A673 (cell line): ENCODE measurements around the gene BAAT. TPM values are rescaled to one million over a fixed set of nuclear protein-coding genes. Genes with fewer than 3 reads are reported as not detected.

Source experiments
- BruUV-seq: library from RNA; stranded (reverse); fragments of 400-500 nt; replicated peaks from 2 replicates; lab custom pipeline; 2021; lab: Mats Ljungman, UMichigan
- CTCF ChIA-PET: fragments of 300-600 bp; sonication (Branson Sonifier 250); formaldehyde crosslinking; loops from one replicate; lab custom pipeline; 2022; ENCODE audit warnings: antibody characterized with exemption; lab: Charles Lee
- POLR2A ChIA-PET: fragments of 300-600 bp; sonication (Branson Sonifier 250); formaldehyde crosslinking; loops from one replicate; lab custom pipeline; 2022; ENCODE audit warnings: antibody characterized with exemption; ENCODE audit not compliant: low non-redundant PET; lab: Charles Lee
- DNase-seq: peaks from one replicate; pipeline ENCODE4 v3.0.0-alpha.2; 2015; ENCODE audit warnings: low spot score
- H3K27ac ChIP-seq: fragments of 200-600 bp; sonication (generic); 2 replicates; pipeline ENCODE4 v1.5.1; 2016; ENCODE audit warnings: mixed run types, low read depth, mild to moderate bottlenecking, mixed read lengths, antibody characterized with exemption, low read length; ENCODE audit not compliant: poor library complexity, severe bottlenecking
- H3K27me3 ChIP-seq: fragments of 200-600 bp; sonication (generic); replicated peaks from 2 replicates; pipeline ENCODE4 v1.6.1; 2017; ENCODE audit warnings: mixed run types, low read depth, mild to moderate bottlenecking, mixed read lengths, antibody characterized with exemption, low read length; ENCODE audit not compliant: insufficient read depth, poor library complexity
- H3K36me3 ChIP-seq: fragments of 200-600 bp; sonication (generic); 2 replicates; pipeline ENCODE4 v1.6.1; 2016; ENCODE audit warnings: mixed run types, mild to moderate bottlenecking, mixed read lengths, antibody characterized with exemption, low read length; ENCODE audit not compliant: insufficient read depth, poor library complexity, severe bottlenecking
- H3K4me1 ChIP-seq: fragments of 200-600 bp; sonication (generic); 2 replicates; pipeline ENCODE4 v1.6.1; 2017; ENCODE audit warnings: mixed run types, mild to moderate bottlenecking, mixed read lengths, antibody characterized with exemption, low read length; ENCODE audit not compliant: insufficient read depth, poor library complexity, severe bottlenecking
- H3K4me3 ChIP-seq: fragments of 200-600 bp; sonication (generic); 2 replicates; pipeline ENCODE4 v1.5.1; 2016; ENCODE audit warnings: low read depth, mixed run types, mild to moderate bottlenecking, mixed read lengths, low read length; ENCODE audit not compliant: poor library complexity, severe bottlenecking
- H3K9me3 ChIP-seq: fragments of 200-600 bp; sonication (generic); 2 replicates; pipeline ENCODE4 v1.6.1; 2016; ENCODE audit warnings: mixed run types, low read depth, mild to moderate bottlenecking, mixed read lengths, antibody characterized with exemption, low read length; ENCODE audit not compliant: poor library complexity, severe bottlenecking
- EZH2 ChIP-seq: fragments of 200-600 bp; sonication (generic); IDR thresholded peaks from 2 replicates; pipeline ENCODE4 v1.6.1; 2017; ENCODE audit warnings: borderline replicate concordance, low read depth, mild to moderate bottlenecking, mixed read lengths, antibody characterized with exemption, low read length; ENCODE audit not compliant: poor library complexity, severe bottlenecking
- intact Hi-C: fragments of 100-400 bp; cut with micrococcal nuclease; formaldehyde crosslinking; loops from one replicate; pipeline ENCODE4 v1.10.0; 2022; ENCODE audit not compliant: unreplicated experiment
- total RNA-seq: library from RNA; stranded (reverse); gene quantifications from 2 replicates; pipeline ENCODE4 v1.2.3, GENCODE V29; 2021
- TF ChIP-seq, protein P1 (sequence below): fragments of 300-800, 200-600 bp; sonication (generic); conservative IDR thresholded peaks from 2 replicates; pipeline ENCODE4 v1.5.1; 2017; ENCODE audit warnings: low read depth, mild to moderate bottlenecking, antibody characterized with exemption, low read length, moderate library complexity, mixed read lengths

BAAT gene
- total RNA-seq, 1 experiment from 2014 or later = 0.17 TPM

DNA sequence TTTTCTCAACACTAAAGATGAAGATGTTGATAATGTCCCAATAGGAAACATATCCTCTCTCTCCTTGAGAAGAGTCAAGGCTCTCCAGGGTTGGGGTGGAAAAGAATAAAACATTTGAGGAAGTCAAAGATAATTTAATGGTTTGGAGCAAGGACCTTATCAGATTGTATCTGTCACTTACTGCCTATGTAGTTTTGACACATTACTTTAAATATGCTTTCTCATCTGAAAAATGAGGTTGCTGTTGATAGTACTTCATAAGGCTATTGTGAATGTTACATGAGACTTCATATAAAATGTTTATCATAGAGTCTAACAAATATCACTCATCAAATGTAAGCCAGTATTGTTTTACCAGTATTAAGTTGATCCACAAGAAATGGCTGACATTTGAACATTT lies 48.7 kb downstream of the BAAT start:
- CTCF ChIA-PET = no interaction called here
- intact Hi-C loops = no loop called here

DNA sequence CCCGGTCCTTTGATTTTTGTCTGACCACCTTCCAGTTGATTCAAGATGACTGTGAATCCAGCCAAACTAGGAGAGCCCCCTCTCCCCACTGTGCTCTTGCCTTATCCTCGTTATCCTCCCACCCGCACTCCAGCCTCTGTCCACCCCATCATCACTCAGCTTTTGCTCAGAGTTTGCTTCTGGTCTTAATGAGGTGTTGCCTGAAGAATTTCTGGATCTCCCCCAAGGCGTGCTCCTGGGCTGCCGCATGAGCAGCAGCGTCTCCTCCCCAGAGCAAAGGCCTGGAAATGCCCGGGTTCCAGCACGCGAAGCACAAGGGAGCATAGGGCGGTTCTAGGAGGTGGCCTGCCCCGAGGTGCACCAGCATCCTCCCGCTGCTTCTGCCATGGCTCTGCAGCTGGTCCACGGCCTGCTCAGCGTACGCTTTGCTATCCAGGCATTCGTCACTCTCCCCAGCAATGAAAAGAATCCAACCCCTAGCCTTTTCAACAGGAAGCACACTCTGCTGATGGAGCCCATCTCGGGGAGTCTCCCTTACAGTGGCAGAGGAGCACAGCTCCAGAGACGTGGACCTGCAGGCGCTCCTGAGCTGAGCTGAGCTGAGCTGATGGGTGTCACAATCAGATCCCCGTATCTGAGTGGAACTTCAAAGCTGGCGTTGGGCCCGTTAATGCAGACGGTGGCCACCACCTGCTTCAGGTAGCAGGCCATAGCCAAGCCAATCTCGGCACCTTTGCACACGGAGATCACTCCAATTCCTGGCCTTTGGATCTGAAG lies 50.7 kb downstream of the BAAT start:
- Histone ChIP-seq H3K4me3 (no peak overlapping the region), H3K27ac (no peak overlapping the region), H3K27me3 (peaks cover 24% of the 10 kb centered on the region), H3K36me3 (no peaks in the 10 kb centered on the region), H3K9me3 (no peaks in the 10 kb centered on the region), H3K4me1 (no peaks in the 10 kb centered on the region)
- intact Hi-C loops = no loop called here
- TF ChIP-seq, protein P1, sequence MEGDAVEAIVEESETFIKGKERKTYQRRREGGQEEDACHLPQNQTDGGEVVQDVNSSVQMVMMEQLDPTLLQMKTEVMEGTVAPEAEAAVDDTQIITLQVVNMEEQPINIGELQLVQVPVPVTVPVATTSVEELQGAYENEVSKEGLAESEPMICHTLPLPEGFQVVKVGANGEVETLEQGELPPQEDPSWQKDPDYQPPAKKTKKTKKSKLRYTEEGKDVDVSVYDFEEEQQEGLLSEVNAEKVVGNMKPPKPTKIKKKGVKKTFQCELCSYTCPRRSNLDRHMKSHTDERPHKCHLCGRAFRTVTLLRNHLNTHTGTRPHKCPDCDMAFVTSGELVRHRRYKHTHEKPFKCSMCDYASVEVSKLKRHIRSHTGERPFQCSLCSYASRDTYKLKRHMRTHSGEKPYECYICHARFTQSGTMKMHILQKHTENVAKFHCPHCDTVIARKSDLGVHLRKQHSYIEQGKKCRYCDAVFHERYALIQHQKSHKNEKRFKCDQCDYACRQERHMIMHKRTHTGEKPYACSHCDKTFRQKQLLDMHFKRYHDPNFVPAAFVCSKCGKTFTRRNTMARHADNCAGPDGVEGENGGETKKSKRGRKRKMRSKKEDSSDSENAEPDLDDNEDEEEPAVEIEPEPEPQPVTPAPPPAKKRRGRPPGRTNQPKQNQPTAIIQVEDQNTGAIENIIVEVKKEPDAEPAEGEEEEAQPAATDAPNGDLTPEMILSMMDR = no peak
- no peak for TF ChIP-seq EZH2
- no TSS peak for BruUV-seq
- ChIA-PET CTCF (no interaction called here), POLR2A (no interaction called here)
- DNase-seq = no peak

More for the DNA sequence above, 48.7 kb downstream of the BAAT start:
- TF ChIP-seq, protein P1 = no peak
- no peak for TF ChIP-seq EZH2
- no peak for DNase-seq
- Histone ChIP-seq H3K27ac (no peak overlapping the region), H3K36me3 (no peaks in the 10 kb centered on the region), H3K9me3 (no peaks in the 10 kb centered on the region), H3K27me3 (peaks cover 13% of the 10 kb centered on the region), H3K4me1 (no peaks in the 10 kb centered on the region), H3K4me3 (no peak overlapping the region)
- POLR2A ChIA-PET = no interaction called here
- no TSS peak for BruUV-seq

DNA sequence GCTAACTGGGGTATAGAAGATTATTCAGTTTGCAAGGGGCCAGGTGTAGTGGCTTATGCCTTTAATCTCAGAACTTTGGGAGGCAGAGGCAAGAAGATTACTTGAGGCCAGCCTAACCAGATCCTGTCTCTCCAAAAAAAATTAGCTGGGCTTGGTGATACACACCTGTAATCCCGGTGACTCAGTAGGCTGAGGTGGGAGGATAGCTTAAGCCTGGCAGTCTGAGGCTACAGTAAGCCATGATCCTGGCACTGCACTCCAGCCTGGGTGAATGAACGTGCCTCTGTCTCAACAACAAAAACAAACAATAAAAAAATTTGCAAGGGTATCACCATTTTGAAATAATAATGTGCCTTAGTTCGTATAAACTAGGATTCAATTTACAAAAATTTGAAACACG lies 51.3 kb downstream of the BAAT start:
- H3K4me1 ChIP-seq = no peaks in the 10 kb centered on the region
- H3K36me3 ChIP-seq = no peaks in the 10 kb centered on the region
- TF ChIP-seq EZH2 = no peak
- TF ChIP-seq, protein P1 = no peak
- intact Hi-C loops = no loop called here
- no peak for DNase-seq
- H3K9me3 ChIP-seq = no peaks in the 10 kb centered on the region
- ChIA-PET CTCF (no interaction called here), POLR2A (no interaction called here)
- no TSS peak for BruUV-seq
- H3K4me3 ChIP-seq = no peak overlapping the region
- H3K27me3 ChIP-seq = peaks cover 24% of the 10 kb centered on the region
- H3K27ac ChIP-seq = no peak overlapping the region
